ENCODE results near the gene BABAM1.
"Not testable (repeated sequence)": the region's sequence is repeated elsewhere in the genome, so short reads cannot be mapped to it uniquely, and the experiment has no call there.

BABAM1 gene

DNA sequence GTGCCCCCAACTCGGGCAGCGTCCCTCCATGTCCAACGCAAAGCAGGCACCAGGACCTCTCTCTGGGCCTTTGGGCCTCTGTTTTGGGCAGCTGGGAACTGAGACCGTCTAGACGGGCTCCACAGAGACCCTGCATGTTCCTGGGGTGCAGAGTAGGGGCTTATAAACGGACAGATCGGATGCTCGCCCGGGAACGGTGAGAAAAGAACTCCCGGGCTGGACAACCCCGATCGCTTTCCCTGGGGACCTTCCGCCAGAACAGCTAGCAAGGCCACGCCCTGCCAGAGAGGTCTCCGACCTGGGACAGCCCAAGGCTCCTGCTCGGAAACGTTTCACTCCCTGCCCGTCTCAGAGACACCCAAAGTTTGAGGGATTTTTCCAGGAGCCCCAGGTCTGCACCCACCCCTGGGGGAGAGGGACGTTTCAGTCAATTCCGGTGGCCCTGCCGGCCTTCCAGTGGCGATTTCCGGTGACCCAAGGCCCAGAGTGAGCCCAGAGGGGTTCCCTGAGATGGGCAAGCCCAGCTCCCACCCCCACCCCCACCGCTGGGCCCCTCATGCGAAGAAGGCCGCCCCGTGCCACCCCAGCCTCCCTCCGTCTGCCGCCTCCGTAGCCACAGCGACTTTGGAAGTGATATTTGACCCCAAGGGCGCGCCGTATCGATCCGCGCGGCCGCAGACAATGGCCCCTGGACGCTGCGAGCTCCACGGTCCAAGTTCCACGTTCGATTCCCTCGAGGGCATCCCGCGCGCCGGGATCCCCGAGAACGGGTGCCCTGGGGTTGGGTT is 23.2 kb upstream of the BABAM1 start:
- DNase-seq = no peak

GRCh38 chr19:17244618-17245534 is 22.4 kb upstream of the BABAM1 start:
- DNase-seq = no peak

- no peak for DNase-seq
Measured at GRCh38 chr19:17245535-17245984, 21.7 kb upstream of the BABAM1 start, which contains the start of gene NR2F6. Gene NR2F6 (minus strand): TSS chr19:17245919. CDS start chr19:17245220, 699 bp downstream.

DNA sequence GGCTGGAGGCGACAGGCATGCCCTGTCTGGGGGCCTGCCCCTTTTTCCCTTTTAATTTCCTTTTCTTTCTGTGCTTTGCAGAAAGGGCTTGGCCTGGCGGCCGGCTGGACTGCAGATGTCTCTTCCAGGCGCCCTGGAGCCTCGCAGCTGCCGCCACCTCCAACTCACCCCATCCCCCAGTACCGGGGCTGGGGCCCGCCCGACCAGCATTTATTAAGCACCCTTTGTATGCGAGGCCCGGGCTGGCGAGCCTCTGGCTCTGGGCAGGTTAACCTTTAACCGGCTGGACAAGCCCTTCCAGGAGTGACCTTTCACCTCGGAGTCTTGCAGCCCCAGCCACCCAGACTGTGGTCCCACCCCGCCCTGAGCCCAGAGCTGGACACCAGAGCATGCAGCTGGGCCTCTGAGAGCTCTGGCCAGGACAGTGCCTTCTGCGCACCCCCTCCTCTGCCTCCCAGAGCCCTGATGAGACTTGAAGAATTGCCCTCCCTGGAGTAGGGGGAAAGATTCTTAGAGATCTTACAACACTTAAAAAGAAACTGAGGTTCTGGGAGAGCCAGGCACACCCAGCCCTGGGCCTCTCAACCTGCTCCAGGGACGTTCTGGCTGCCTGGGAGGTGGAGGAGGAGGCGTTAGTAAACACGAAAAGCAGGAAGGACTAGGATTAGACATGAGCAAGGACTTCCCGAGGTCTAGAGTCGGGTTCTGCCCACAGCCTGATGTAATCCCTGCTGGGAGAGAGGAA is 20.4 kb upstream of the BABAM1 start:
- peak in 1 of 2 experiments; percentile 54 for DNase-seq

DNA sequence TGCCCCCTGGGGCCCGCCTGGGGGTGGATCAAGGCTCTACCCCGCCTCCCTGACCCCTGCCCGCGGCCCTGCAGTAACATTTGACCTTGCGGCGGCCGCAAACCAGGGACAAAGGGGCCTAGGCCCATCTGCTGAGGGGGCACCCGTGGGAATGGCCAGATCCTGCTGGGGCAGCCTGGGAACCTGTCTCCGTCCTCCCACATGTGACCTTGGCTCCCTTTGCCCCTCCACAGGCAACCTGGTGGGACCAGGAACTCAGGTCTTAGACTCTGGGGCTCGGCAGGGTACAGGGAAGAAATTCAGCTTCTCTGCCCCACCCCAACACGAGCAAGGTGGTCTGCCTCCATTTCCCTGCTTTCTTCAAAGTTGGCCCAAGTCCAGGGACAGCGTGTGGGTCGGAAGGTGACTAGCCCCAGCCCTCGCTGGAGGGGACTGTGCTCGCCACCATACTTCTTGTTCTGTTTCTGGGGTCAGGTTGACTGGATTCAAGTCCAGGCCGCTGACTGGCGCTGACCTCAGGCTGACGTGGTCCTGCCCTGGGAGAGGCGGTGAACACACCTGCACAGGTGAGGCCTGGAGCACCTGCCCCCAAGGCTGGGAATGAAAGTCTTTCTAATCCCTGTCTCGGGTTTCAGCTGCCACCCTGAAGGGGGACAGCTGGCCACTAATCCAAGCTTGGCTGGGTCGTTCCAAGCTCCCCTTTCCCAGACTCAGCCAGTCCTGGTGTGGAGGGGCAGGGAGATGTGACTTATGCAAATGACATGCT is 19.0 kb upstream of the BABAM1 start:
- DNase-seq = no peak

DNA sequence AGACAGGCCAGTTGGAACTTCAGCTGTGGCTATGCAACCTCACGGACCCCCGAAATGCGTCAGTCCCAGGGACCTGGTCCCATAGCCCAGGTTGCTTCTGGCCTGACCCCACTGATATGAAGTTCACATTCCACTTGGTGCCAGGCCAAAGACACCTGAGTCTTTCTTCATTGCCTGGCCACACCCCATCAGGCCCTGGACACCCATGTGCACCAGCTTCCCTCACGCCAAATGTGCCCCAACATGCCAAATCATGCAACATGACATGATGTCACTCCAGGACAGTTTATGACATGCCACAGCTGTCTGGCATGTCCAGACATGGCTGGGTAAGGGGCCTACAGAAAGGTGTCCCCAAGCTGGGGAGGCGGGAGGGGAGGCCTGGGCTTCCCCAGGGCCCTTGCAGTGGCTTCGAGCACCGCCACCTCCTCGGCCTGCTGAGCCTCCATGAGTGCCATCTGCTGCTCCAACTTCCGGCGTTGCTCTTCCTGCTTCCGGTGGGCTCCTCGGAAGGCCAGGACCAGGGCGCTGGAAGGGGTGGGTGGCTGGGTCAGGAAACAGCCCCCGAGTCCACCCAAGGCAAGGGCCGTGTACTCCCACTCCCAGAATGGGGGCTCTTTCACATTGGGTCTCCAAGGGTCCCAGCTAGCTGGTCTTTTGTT is 17.2 kb upstream of the BABAM1 start:
- DNase-seq = no peak

- DNase-seq = no peak
Measured at GRCh38 chr19:17254636-17255035, 12.6 kb upstream of the BABAM1 start.

DNA sequence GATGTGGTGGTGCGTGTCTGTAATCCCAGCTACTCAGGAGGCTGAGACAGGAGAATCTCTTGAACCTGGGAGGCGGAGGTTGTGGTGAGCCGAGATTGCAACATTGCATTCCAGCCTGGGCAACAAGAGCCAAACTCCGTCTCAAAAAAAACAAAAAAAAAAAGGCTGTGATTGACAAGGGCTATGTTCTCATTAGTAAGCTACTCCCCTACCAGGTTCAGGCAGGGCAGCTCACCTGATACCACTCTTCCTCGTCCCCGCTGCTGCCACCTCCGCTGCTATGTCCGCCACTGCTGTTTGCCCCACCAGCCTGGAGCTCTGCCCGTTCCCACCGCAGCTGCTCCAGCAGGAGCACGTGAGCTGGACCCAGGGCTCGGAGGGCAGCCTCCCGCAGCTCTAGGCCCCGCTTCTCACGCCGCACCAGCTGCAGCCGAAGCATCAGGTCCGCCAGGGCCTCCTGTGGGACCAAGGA is 12.1 kb upstream of the BABAM1 start:
- no peak for DNase-seq

- no peak for DNase-seq
Measured at GRCh38 chr19:17256130-17256529, 11.1 kb upstream of the BABAM1 start.

DNA sequence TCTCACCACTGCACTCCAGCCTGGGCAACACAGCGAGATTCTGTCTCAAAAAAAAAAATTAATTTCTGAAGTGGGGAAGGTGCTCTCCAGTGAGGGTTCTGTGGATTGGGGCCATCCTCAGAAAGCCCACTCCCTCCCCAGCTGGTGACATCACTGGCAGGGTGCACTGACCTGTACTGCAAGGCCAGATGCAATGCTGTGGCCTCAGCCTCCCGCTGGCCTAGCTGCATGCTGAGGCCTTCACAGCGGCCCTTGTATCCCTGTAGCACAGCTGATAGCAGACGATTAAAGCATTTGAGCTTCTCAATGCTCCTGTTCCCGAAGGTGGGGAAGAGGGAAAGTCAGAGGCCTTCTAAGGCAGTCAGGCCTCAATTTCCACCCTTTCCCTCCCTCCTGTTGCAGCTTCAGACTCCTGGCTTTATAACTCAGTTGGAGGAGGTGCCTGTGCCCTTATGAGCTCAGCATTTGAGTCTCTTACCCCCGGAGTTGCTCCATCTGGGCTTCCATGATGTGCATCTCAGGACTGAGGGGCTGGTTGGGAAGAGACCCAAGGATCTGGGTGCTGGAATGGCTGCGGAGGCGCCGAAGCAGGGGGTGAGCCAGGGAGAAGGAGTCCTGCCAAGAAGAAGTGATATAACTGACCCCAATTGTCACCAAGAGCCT is 8.0 kb upstream of the BABAM1 start:
- no peak for DNase-seq

- no peak for DNase-seq
Measured at GRCh38 chr19:17259934-17260333, 7.3 kb upstream of the BABAM1 start.

DNA sequence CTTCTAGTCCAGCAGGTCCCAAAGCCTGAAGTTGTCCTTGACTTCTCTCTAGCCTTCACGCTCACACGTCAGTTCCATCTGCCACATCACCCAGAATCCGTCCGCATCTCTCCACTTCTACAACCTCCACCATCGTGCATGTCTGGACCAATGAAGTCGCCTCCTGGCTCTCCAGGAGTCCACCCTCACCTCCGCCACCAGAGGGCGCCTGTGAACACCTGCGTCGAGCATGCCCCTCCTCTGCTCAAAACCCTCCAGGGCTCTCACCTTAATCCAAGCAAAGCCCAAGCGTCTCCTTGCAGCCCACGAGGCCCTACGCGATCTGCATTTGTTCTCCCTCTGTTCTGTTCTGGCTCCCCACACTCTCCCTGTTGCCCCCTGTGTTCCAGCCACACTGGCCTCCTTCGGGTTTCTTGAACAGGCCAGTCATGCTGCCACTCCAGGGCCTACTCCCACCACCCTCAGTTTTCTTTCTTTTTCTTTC is 6.4 kb upstream of the BABAM1 start:
- peak; percentile 86 to 94 for DNase-seq

DNA sequence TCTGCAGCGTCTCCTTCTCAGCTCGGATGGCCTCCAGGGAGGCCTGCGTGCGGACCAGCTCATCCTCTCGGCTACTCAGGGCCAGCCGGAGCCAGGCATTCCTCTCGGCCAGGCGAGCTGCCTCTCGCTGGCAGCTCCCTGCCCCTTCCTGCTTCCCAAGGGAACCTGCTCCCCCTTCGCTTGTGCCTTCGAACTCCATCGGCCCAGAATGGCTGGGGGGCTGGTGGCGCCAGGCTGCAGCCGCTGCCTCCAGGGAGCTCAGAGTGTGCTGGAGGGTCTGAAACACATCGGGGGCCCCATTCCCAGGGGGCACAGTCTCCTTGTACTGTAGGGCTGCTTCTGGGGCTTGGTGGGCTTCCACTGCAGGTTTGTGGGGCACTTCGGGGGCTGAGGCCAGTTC is 4.7 kb upstream of the BABAM1 start:
- no peak for DNase-seq

- DNase-seq = no peak
Measured at GRCh38 chr19:17263712-17264640, 3.3 kb upstream of the BABAM1 start.

- DNase-seq = no peak
Measured at GRCh38 chr19:17264641-17264979, 2.6 kb upstream of the BABAM1 start, which contains the start of gene USHBP1. Gene USHBP1 (minus strand): TSS chr19:17264745. CDS start chr19:17264299, 446 bp downstream.

- DNase-seq = no peak
Measured at GRCh38 chr19:17266026-17266425, 1.2 kb upstream of the BABAM1 start.

DNA sequence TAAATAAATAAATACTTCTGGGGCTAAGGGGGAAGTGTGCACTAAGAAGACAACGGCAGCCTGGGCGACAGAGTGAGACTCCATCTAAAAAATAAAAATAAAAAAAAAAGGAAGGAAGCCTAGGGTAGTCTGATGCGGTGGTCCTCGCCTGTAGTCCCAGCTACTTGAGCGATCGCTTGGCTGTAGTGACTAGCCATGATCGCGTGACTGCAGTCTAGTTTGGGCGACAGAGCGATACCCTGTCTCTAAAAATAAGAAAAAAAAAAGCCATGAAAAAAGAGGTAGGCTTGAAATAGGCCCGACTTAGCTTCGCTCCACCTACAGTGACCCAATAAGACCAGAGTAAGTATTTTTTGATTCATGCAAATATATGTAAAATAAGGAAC is 661 bp upstream of the BABAM1 start:
- no peak for DNase-seq

DNA sequence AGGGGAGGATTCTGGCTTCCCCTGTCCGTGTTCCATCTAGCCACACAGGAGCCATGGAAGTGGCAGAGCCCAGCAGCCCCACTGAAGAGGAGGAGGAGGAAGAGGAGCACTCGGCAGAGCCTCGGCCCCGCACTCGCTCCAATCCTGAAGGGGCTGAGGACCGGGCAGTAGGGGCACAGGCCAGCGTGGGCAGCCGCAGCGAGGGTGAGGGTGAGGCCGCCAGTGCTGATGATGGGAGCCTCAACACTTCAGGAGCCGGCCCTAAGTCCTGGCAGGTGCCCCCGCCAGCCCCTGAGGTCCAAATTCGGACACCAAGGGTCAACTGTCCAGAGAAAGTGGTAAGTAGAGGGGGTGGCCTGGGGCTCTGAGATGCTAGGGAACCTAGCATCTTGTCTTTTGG is 1.5 kb downstream of the BABAM1 start:
- DNase-seq = no peak

DNA sequence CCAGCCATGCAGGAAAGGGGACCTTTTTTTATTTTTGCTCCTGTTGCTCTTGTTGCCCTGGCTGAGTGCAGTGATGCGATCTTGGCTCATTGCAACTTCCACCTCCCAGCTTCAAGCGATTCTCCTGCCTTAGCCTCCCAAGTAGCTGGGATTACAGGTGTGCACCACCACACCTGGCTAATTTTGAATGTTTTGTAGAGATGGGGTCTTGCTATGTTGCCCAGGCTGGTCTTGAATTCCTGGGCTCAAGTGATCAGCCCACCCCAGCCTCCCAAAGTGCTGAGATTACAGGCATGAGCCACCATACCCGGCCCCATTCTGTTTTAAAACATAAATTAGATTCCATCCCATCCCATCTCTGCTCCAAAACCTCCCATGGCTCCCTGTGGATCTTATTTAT is 7.6 kb downstream of the BABAM1 start:
- DNase-seq = not testable (repeated sequence)

Measured in Kasumi-1 (cell line).